ENCODE data around the gene PDHX.

The PDHX gene

GRCh38 chr11:35029979-35030682 is 113.7 kb downstream of the PDHX start:
- peak; percentile 18 to 28 for DNase-seq

- peak; percentile 11 to 43 for DNase-seq
These were observed 114.3 kb downstream of the PDHX start for GRCh38 chr11:35030716-35031213.

DNA sequence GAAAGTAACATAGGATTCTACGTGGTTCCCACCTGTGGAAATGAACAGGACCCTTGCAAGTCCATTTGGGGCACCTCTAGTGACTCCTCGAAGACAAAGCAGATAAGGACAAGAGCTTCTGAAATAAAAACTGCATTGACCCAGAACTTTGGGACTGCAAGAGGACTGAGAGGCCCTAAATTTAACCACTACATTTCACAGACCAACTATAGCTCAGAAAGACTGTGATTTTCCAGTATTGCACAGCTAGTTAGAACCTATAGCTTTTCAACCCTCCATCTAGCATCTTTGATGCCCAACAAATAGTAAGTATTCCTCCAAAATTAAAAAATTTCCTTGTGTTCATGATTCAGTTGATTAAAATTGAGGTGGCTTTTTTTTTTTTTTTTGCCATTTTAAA is 114.9 kb downstream of the PDHX start:
- DNase-seq = no peak

DNA sequence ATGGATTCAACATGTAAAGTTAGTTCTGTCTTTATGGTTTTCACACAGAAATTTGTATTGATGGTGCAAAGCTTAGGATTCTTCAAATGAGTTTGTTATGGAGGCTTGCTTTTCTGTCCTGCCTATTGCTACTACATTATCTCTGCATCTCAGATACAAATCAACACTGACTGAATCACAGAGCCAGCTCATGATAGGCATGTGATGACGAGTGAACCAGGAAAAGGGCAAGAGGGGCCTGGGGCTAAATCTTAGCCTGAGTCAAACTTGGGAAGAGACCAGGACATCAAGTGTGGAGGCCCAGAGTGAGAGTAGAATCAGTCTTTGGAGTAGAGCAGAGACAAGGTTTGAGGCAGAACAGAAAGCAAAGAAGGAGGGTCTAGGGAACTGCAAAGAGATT is 115.4 kb downstream of the PDHX start:
- no peak for DNase-seq

GRCh38 chr11:35033011-35033410 is 116.6 kb downstream of the PDHX start:
- DNase-seq = no peak

DNA sequence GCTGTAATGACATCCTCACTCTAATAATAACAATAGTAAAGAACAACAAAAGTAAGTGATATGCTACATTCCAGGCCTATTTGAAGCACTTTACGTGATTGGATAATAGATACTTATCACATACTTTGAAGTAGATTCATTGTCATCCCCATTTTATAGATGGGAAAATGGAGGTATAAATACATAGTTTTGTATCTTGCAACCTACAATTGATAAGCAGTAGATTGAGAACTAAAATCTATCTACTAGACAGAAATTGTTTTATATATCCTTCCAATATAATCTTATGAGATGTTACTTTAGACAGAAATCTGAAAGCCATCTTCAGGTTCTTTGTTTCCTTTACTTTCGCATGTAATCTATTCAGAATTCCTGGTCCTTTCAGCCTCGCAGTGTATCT is 118.0 kb downstream of the PDHX start:
- DNase-seq = no peak

GRCh38 chr11:35035894-35036408 is 119.5 kb downstream of the PDHX start:
- DNase-seq = no peak

GRCh38 chr11:35036639-35037038 is 120.2 kb downstream of the PDHX start:
- no peak for DNase-seq

DNA sequence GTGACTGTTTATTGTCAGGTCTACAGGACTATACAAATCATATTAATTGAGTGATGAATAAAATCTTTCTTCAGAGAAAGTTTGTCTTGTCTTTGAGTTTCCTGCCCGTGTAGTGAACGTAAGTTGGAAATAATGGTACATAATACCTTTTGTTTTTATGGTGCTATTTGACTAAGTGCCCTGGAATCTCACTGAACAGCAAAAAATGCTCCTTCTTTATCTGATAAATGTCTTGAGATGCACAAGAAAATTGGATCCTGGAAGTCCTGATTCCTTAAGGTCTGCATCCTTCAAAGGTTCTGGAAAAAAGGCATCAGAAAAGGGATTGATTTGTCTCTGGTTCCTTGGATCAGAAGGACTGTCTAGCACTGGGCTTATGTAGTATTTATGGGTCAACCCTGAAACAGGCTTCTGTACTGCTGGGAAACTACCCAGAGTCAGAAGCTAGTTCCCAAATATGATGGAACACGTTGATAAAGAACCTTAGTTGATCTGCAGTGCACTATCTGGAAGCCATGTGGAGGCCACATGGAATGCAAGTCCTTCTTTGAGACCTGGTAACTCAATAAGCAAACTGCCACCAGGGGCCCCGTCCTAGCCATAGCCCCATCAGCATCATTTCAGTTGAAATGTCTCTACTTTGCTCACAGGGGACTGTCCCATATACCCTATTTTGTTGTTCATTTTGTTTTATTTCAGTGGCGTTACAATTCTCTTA is 122.0 kb downstream of the PDHX start:
- DNase-seq = no peak

DNA sequence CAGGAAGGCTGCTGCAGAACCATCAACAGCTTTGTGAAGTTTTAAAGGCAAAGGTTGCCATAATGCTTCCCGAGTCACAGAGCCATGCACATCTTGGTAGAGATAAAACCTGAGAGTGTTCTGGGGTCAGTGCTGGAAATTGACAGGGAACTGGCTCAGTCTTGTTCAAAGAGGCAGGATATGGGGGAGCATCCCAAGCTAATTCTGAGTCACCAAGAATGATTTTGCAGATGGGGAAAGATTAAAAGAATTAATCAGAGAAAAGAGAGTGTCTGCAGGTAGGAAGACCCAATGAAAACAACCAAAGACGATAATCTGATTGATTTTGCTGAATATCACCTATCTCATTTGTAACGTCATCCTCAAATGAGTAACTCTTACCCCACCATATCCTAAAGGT is 122.7 kb downstream of the PDHX start:
- no peak for DNase-seq

DNA sequence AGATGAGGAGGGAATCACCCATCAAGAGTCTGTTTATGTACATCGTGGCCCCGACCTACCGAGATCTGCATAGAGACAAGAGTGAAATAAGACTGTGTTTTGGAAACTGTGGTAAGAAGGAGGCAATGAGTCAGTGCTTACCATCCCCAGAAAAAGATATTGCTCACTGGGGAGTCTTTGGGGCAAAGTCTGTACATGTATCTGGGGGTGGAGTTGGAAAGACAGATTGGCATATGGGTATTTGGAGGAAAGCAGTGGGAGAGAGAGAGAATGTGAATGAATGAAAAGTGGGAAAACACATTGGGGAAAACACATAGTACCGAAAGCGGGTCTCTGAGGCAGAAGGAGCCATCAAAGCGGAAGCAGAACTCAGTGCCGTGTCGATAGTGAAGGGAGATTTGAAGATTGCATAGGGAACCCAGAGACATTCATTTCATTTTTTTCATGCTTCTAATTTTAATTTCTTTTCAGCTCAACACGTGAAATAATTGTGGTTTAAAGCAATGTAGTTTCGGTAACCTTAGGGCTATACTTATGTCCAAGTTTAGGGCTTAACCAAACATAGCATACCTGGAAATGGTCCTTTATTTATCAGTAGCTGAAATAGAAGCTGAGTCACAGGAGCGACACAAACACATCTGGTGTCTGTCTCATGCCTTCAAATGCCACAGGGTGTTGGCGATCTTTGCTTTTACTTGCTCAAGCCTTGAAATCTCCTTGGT is 124.0 kb downstream of the PDHX start:
- DNase-seq = peak; percentile 56

- DNase-seq = no peak
These were observed 124.7 kb downstream of the PDHX start for GRCh38 chr11:35041070-35041554.

GRCh38 chr11:35042224-35042623 is 125.8 kb downstream of the PDHX start:
- no peak for DNase-seq

DNA sequence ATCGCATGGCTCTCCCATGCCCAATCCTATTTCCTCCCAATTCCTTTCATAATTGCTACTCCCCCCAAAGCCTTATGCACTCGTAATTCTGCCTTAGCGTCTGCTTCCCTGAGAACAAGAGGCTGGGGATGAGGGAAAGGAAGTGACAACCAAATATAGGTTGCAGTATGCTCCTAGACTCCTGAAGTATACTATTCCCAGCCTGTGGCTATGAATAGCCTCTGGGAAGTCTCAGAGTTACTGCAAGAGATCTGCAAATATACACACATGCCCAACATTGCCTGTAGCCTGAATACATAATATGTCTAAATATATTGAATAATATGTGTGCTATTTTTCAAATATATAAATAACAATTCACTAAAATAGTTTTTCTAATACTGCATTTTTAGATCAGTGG is 126.5 kb downstream of the PDHX start:
- DNase-seq = no peak

GRCh38 chr11:35043936-35044335 is 127.5 kb downstream of the PDHX start:
- DNase-seq = no peak

- DNase-seq = peak; percentile 60 to 63
These were observed 128.9 kb downstream of the PDHX start for GRCh38 chr11:35045236-35045820.

All from activated CD4-positive, alpha-beta T cell treated with anti-CD3 and anti-CD28 coated beads, Interleukin-2, amount 50 U/mL, for 4 hours (primary cell).